Activated CD4-positive, alpha-beta T cell treated with anti-CD3 and anti-CD28 coated beads, Interleukin-2, amount 50 U/mL, for 24 hours (primary cell): ENCODE data around the gene LTBP1.

Experiments
- DNase-seq, 2 donors: peaks; one replicate each; pipeline ENCODE4 v3.0.0-alpha.2; 2020; ENCODE audit warnings: low read depth in 1 of 2, low spot score in 1 of 2

LTBP1 gene

DNA sequence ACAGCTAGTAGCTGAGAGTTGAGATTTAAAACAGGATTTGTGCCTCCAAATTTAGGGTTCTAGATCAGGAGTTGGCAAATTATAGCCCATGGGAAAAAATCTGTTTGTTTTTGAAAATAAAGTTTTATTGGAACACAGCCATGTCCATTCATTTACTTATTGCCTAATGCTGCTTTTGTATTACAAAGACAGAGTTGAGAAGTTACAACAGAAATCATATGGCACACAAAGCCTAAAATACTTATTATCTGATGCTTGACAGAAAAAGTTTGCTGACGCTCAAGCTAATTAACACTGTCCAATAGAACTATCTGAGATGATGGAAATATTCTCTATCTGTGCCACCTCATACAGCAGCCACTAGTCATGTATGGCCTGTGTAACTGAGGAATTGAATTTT is 300.6 kb downstream of the LTBP1 start:
- no peak for DNase-seq

DNA sequence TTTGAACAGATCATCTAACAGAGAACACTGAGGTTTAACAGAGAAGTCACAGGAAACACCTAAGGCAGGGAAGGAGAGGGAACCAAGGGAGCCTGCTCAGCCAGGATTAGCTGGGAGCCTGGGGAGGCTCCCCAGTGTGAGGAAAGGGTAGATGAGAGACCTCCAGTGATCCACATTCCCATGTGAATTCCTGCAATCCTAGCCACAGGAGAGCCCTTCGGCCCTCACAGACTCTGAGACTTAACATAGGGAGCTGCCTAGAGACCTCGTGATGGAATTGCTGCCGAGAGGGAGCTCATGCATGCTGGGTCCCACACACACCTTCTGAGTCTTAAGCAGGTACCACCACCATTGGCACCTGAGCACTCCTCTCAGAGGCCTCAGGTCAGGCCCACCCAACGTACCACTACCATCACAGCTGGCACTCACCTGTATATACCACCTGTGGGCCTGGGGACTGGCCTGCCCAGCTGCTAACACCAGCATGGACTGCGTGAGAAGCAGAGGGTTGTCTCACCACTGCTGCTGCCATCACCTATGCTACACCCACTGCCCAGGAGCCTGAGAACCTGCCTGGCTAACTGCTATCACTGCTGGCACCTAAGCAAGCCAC is 303.8 kb downstream of the LTBP1 start:
- DNase-seq, result no peak

DNA sequence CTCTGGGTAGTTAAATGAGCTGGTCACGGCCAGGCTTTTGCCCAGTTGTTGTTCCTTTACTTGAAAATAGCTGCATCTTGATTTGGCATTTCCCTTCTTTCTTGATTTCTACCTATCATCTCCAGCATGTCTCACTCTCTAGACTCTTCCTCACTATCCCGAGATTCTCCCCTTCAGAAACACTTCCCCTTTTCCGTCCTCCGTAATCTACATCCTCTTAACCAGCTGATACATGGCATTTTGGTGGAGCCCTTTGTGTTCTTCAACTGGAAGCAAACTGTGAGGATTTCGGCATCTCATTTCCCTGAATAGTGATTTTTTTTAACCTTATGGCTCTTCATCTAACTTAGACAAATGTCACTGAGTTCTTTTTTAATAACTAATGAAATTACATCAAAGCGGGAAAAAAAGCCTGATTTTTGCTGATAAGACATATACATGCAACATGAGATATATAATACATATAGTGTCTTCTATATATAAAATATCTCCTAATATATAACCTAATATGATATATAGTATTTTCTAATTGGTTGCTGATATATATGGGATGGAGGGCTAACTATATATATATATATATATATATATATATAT is 309.5 kb downstream of the LTBP1 start:
- DNase-seq, result no peak

DNA sequence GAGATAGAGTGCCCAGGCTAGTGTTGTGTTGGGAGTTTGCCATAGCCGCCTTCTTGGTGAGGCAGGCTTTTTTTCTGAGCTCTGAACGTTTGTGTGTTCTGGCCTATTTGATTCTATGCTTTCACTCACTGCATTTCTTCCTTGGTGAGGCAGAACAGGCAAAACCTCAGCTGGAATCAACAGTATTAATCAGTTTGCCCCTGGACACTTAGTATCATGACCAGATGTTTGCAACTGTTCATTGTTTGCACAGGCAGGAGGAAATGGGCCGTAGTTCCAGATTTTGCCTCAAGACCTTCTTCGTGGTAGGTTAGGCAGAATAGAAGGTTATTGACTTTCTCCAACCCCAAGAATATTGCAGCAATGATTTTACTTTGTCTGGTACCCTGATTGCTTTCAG is 311.6 kb downstream of the LTBP1 start:
- DNase-seq, result no peak

DNA sequence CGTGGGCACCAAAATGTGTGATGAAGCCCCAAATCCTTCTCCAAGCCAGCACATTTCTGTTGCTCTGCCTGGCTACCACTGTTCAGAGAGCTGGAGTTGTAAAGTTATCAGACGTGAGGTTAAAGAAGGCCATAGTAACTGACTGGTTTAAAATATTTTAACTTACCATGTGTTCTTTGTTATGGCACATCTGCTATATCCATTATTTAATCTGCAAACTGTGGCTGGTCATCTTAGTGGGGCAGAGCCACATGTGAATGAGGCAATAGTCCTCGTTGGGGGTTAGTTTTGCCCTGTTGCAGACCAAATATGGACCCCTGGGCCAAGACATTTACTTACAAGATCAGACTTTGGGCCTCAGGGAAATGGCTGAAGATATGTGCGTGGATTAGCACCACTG is 315.3 kb downstream of the LTBP1 start:
- DNase-seq, result no peak

DNA sequence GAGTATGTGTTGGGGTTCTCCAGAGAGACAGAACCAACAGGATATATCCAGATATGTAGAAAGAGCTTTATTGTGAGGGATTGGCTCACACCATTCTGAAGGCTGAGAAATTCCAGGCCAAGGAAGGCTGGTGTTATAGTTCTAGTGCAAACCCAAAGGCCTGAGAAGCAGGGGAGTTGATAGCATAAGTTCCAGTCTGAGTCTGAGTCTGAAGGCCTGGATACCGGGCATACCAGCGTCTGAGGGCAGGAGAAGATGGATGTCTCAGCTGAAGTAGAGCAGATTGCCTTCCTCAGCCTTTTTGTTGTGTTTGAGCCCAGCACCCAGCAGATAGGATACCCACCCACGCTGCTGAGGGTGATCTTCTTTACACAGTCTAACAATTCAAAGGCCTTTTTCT is 318.0 kb downstream of the LTBP1 start:
- no peak for DNase-seq

DNA sequence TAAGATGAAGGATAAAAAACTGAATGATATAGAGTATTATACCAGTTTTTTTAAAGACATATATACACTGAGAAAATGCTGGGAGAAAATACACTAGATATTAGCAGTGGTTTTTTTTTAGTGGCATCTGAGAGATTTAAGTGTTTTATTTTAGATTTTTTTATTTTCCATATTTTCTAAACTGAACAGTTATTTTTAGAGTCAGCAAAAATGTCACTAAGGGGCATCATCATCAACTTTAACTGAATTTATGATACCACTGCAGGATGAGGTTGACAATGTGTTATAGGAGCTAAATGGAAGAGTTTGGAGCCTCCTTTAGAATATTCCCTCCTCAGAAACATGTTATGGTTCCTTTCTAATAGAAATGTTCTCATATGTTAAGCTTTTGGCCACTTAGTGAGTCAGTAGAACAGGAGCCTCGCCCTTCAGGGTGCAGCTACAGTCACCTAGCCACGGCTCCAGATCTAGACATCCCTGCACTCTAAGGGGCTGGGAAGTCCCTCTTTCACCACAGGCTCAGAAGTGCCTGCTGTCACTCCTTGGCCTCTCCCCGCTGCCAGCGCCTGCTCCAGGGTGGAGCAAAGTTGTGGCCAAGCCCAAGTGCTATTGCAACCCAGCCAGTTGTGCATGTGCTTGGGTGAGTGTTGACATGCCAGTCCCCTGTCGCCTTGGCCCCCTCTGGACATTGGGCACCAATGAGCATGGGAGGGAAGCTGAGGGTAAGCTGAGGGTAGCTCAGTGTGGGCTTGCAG is 319.0 kb downstream of the LTBP1 start:
- DNase-seq, result no peak

DNA sequence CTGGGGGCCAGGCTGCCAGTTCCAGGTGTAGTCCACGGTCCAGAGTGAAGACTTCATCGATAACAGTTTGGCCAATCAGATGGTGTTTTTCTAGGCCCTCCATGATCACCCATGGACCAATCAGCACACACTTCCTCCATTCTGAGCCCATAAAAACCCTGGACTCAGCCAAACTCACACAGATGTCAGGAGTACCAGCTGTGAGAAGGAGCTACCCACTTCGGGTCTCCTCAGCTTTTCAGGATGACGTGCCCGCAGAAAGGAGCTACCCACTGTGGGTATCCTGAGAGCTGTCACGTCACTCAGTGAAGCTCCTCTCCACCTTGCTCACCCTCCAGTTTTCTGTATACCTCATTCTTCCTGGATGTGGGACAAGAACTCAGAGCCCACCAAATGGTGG is 319.7 kb downstream of the LTBP1 start:
- no peak for DNase-seq

DNA sequence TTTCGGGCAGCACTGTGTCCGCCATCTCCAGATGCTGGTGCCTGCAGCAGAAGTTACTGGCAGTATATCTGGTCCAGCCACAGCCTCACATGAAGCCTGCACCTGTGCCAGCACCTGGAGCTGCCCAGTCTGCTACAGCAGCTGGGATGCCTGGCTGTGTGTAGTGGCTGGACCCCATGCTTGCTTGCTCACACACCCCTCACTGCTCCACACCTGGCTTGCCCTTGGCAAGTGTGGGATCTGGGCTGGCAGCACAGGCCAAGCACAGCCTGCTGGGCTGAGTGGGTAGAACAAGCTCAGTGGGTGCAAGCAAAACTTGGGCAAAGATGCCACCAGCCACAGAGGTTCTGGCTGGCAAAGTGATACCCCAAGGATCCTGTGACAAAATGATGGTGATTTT is 320.3 kb downstream of the LTBP1 start:
- DNase-seq, result no peak

DNA sequence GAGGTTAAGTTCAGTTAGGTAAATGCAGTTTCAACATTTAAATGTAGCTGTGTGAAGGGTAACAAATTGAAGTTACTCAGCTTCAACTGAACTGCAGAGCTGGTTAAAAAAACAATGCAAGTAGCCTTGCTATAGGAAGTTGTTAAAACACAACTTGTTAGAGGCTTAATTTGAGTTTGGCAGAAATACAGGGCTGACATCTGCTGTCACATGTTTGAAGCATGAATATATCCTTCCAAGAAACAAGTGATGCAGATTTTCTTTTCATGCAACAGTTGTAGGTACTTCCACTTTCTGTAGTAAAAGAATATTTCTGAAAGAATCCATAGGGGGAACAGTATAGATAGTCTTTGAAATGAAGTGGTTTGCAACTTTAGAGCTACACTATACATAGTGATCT is 321.0 kb downstream of the LTBP1 start:
- DNase-seq, result no peak

DNA sequence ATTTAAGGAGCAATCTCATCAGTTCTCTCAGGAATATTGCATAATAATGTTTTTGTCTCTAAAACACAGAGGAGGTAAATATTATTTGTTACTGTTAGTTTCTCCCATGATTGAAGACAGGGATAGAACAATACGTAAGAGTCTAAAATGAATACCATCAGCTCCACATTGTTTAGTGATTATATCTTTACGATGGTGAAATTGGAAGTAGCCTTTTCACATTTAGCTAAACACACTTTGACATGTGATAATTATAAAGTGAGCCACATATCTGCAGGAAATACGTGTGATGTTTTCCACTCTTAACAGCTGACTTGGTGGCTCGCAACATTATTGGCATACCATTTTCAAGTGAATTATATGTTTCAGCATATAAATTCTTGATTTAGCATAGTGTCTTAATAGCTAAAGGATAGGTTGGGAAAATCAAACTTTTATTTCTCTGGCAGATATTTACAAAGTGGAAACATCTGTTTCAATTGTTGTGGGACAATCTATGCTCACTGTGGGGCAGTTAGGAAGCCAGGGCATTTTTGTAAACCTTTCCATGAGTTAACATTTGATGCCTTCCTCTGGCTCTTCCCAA is 321.6 kb downstream of the LTBP1 start:
- no peak for DNase-seq

DNA sequence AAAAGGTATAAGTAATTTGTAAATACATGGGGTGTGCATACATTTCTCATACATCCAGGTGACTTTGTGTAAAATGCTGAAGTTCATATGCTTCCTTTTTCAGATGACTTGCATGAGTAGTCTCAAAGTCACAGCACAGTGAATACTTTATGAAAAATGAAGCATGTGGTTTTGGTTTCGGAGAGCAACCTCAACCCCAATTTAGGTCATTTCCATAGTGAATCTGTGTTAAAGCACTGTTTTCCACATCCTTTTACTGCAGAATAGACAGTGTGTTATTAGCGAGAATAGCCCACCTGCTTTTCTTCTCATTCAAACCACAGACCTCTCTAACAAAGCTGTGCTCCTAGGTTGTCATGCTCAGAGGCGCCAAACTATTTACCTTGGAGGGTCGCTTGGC is 325.2 kb downstream of the LTBP1 start:
- DNase-seq, result no peak

DNA sequence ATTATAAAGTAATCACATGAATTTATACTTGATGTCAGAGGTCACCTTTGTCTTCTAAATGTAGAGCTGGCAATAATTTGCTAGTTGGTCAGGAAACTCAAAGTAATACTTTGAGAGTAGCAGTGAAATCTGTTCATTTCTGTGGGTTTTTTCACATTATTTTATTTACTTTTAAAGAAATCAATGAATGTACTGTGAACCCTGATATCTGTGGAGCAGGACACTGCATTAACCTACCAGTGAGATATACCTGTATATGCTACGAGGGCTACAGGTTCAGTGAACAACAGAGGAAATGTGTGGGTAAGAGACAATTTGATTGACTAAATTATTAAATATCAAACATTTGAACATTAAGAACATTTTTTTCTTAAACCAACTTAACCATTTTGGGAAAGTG is 326.7 kb downstream of the LTBP1 start:
- no peak for DNase-seq

DNA sequence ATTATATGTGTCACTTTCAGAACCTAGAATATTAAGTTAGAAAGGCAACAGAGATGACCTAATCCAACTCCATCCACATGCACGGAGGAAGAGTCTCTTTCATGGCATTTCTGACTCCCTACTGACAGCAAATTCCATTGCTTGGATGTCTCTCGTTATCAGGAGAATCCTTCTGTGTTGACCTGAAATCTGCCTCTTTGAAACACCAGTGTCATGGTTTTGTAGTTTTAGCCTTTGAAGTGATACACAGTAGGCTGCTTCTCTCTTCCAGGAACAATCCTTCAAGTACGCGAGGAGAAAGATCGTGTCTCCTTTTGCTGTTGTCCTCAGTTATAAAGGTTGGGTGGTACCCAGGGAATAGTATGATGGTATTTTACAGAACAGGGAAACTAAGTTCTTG is 327.8 kb downstream of the LTBP1 start:
- DNase-seq, result no peak

DNA sequence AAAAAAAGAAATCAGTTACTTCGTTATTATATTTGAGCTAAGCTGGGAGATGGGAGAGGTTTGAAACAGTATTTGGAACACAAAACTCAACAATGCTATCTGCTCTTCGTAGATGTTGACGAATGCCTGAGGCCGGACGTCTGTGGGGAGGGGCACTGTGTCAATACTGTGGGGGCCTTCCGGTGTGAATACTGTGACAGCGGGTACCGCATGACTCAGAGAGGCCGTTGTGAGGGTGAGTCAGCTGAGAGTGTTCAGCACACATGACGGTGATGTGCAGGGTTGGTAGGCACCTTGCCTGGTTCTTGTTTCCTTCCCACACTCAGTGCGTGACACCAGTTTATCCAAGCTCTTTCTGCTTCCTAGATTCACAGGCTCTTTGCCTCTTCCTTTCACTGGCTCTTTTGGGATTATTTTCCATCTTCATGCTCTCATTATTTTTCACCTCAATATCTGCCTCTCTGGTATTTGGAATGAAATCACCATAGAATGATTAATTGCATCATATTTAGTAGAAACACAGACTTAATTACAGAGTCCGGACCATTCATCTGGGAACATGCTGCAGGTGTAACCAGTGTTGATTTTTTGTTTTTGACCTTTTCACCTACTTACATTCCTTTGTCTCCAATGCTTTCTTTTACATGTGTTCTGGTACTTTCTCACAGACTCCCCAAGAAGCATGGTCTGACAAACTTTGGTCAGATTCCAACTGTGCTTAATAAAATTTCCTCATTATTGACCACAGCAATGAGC is 329.1 kb downstream of the LTBP1 start:
- DNase-seq, result peak; percentile 1 to 2

DNA sequence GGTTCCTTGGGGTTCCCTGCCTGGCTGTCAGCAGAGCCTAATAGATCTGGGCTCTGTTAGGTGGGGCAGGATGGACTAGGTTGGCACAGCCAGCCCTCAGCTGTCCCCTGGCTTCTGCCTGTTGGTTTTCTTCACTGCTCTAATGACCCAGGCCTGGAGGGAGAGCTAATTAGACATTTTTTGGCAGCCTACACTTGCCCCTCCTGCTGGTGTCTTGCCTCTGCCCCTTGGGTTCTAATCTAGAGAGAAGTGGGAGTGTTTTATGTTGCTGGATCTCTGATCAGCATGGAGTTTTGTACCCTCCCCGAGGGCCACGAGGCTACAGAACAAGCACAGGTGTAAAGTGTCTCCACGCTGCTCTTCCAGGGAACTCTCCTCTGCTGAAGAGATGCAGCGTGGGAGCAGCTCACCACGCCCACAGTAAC is 330.3 kb downstream of the LTBP1 start:
- no peak for DNase-seq

DNA sequence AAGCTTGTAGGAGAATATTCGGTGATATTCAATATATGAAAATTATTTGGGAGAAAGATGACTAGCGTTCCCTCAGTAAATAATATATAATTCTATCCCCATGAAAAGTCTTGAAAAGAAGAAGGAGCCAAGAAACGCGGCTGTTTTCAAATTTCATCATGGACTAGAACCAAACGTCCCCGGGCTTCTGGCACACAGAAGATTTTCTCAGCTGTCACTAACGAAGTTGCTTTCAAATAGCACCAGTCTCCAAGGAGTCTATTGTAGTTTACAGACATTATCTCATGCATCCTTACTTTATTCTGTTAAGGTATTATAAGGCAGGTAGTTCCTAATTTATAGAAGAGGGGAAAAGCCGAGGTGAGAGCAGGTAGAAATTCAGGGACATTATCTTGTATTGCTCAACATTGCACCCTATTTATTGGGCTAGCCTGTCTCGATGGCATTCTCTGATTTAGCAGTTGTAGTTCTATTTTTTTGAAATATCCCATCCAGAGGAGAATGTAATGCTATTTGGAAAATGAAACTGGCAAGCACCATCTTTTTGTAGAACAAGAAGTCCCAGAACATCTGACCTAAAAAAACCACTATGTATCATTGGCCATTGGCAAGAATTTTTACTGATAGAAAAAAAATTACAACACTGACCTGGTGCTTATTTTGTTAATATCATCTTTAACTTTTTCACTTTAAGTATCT is 331.6 kb downstream of the LTBP1 start:
- no peak for DNase-seq

DNA sequence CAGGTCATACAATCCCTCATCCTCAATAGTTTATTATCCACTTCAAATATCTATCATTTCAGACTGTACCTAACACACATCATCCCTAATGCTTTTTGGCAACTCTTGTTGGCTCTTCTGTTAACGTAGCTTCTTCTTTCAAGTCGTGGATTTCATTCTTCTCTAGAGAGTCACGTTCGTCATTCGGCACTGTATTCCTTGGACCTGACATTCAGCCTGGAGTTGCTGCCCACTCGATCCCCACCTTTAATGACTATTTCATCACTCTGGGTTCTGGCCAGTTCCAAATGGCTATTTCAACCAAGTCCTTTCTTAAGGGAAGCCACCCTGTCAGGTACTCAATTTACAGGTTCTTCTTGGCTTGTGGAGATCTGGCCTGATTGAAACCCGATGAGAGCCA is 337.5 kb downstream of the LTBP1 start:
- no peak for DNase-seq

DNA sequence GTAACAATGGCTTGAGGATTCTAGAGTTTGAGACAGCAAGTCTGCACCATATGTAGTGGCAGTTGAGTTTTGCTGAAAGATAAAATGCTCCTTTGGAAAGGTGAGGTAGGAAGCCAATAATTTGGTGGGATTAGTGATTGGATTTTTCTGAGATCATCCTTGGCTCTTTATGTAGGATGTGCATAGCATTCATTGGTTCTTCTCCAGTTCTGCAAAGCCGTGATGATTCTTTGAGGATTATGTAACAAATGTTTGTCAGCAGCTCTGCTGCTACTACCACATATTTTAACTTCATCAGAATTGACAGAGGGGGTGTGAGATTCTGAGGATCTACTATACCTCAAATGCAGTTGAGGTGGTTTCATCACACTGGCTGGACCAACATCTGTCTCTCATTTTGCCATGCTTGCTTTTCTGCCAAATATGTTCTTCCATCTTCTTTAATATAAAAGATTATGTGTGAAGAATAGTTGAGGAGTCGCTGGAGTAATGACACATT is 340.8 kb downstream of the LTBP1 start:
- no peak for DNase-seq

DNA sequence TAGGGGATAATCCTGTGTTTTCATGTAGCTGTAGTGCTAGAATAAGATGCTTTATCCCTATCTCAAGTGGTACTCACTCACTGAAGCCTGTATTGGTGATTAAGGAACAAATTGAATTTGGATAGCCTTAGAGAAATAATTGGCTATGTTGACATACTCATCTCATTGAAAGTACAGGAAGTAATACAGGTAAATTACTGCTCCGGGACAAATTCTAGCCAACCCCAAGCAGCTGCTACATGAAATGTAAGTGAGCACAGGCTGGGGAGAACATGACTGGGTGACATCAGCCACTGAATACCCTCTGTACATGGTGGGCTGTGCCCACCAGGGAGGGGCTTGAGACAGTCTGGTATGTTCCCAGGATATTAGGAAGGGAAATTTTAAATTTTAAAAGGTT is 341.3 kb downstream of the LTBP1 start:
- no peak for DNase-seq

DNA sequence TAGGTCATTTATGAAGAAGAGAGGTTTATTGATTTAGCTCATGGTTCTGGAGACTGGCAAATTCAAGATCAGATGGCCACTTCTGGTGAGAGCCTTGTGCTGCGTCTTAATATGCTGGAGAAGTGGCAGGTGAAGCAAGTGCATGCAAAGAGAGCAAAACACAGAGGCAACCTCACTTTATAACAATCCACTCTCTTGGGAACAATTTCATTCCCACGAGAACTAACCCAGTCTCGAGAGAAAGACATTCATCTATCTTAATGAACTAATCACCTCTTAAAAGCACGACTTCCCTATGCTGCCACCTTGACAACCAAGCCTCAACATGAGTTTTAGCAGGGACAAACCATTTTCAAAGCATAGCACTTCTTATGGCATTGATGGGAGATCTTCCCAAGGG is 343.2 kb downstream of the LTBP1 start:
- no peak for DNase-seq
